ENCODE results near the gene DHH.

DHH gene

GRCh38 chr12:49049566-49050224, 44.9 kb downstream of the DHH start:
- Mint-ChIP-seq H3K36me3 (ENCODE audit: low read depth) (peaks cover 74% of the 10 kb centered on the region), H3K4me1 (no peaks in the 10 kb centered on the region), H3K27me3 (ENCODE audit: low read depth, poor library complexity) (peaks cover 5% of the 10 kb centered on the region), H3K4me3 (no peak overlapping the region), H3K9me3 (no peaks in the 10 kb centered on the region), H3K27ac (no peak overlapping the region)
- no peak for DNase-seq
- TF ChIP-seq, protein P1, sequence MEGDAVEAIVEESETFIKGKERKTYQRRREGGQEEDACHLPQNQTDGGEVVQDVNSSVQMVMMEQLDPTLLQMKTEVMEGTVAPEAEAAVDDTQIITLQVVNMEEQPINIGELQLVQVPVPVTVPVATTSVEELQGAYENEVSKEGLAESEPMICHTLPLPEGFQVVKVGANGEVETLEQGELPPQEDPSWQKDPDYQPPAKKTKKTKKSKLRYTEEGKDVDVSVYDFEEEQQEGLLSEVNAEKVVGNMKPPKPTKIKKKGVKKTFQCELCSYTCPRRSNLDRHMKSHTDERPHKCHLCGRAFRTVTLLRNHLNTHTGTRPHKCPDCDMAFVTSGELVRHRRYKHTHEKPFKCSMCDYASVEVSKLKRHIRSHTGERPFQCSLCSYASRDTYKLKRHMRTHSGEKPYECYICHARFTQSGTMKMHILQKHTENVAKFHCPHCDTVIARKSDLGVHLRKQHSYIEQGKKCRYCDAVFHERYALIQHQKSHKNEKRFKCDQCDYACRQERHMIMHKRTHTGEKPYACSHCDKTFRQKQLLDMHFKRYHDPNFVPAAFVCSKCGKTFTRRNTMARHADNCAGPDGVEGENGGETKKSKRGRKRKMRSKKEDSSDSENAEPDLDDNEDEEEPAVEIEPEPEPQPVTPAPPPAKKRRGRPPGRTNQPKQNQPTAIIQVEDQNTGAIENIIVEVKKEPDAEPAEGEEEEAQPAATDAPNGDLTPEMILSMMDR (IDR thresholded peaks at IDR 0.05) = no peak

GRCh38 chr12:49048953-49049352, 45.6 kb downstream of the DHH start:
- H3K27me3 Mint-ChIP-seq (ENCODE audit: low read depth, poor library complexity) = peaks cover 5% of the 10 kb centered on the region
- no peaks in the 10 kb centered on the region for H3K9me3 Mint-ChIP-seq
- H3K36me3 Mint-ChIP-seq (ENCODE audit: low read depth) = peaks cover 78% of the 10 kb centered on the region
- no peaks in the 10 kb centered on the region for H3K4me1 Mint-ChIP-seq
- no peak for DNase-seq
- TF ChIP-seq, protein P1 (IDR thresholded peaks at IDR 0.05) = no peak
- H3K4me3 Mint-ChIP-seq = no peak overlapping the region
- no peak overlapping the region for H3K27ac Mint-ChIP-seq

- no peak for DNase-seq
- peaks cover 72% of the 10 kb centered on the region for H3K36me3 Mint-ChIP-seq (ENCODE audit: low read depth)
- TF ChIP-seq, protein P1 (IDR thresholded peaks at IDR 0.05) = no peak
- H3K27me3 Mint-ChIP-seq (ENCODE audit: low read depth, poor library complexity) = peaks cover 5% of the 10 kb centered on the region
- no peaks in the 10 kb centered on the region for H3K4me1 Mint-ChIP-seq
- no peak overlapping the region for H3K4me3 Mint-ChIP-seq
- no peaks in the 10 kb centered on the region for H3K9me3 Mint-ChIP-seq
- no peak overlapping the region for H3K27ac Mint-ChIP-seq
Observed at GRCh38 chr12:49046129-49046895, 48.3 kb downstream of the DHH start.

- H3K27ac Mint-ChIP-seq = no peak overlapping the region
- H3K27me3 Mint-ChIP-seq (ENCODE audit: low read depth, poor library complexity) = peaks cover 5% of the 10 kb centered on the region
- TF ChIP-seq, protein P1 (IDR thresholded peaks at IDR 0.05) = no peak
- no peak overlapping the region for H3K4me3 Mint-ChIP-seq
- no peaks in the 10 kb centered on the region for H3K9me3 Mint-ChIP-seq
- no peaks in the 10 kb centered on the region for H3K4me1 Mint-ChIP-seq
- no peak for DNase-seq
- peaks cover 73% of the 10 kb centered on the region for H3K36me3 Mint-ChIP-seq (ENCODE audit: low read depth)
Observed at GRCh38 chr12:49044660-49045059, 49.9 kb downstream of the DHH start.

DNA sequence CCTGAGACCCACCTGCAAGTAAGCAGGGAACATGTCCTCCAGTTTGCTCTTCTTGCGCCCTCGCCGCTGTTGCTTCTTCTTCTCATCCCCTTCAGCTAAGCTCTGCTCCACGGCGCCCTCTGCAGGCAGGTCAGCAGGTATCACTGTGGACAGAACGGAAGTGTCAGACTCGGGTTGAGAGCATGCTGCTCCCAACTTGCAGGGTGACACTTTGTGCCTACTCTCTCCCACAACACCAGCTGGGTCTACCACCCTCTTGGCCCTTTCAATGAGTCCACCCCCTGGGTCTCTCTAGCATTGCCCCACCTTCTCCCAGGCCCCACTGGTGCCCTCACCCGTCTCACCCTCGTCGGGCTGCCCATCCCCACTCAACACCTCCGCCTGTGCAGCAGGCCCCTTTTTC, 50.7 kb downstream of the DHH start:
- H3K4me3 Mint-ChIP-seq = no peak overlapping the region
- DNase-seq = peak; percentile 80
- peaks cover 72% of the 10 kb centered on the region for H3K36me3 Mint-ChIP-seq (ENCODE audit: low read depth)
- TF ChIP-seq, protein P1 (IDR thresholded peaks at IDR 0.05) = peak; percentile 57
- no peak overlapping the region for H3K27ac Mint-ChIP-seq
- no peaks in the 10 kb centered on the region for H3K9me3 Mint-ChIP-seq
- H3K27me3 Mint-ChIP-seq (ENCODE audit: low read depth, poor library complexity) = peaks cover 5% of the 10 kb centered on the region
- H3K4me1 Mint-ChIP-seq = no peaks in the 10 kb centered on the region
